ENCODE measurements around the gene DDAH1.

- TF ChIP-seq CTCF (conservative IDR thresholded peaks at IDR 0.05; ENCODE audit: low read depth in 2 of 2), result no peak
- no peak for TF ChIP-seq EZH2 (IDR thresholded peaks at IDR 0.05; ENCODE audit: low read depth, unreplicated experiment)
- no peak for TF ChIP-seq REST (IDR thresholded peaks at IDR 0.05; ENCODE audit: unreplicated experiment)
- TF ChIP-seq EZH2phosphoT487 (IDR thresholded peaks at IDR 0.05; ENCODE audit: unreplicated experiment), result no peak
- no peak for TF ChIP-seq ZNF114 (CRISPR knock-in tag; IDR thresholded peaks at IDR 0.05)
- TF ChIP-seq POLR2AphosphoS5 (IDR thresholded peaks at IDR 0.05; ENCODE audit: low read depth), result no peak
- no peak for TF ChIP-seq ZNF331 (CRISPR knock-in tag; IDR thresholded peaks at IDR 0.05; ENCODE audit: low read depth)
- TF ChIP-seq CREB1 (CRISPR knock-in tag; IDR thresholded peaks at IDR 0.05; ENCODE audit: low read depth), result no peak
- no peak for TF ChIP-seq ZNF462 (CRISPR knock-in tag; IDR thresholded peaks at IDR 0.05)
- TF ChIP-seq JUNB (IDR thresholded peaks at IDR 0.05; ENCODE audit: unreplicated experiment), result no peak
Observed at GRCh38 chr1:85454214-85454613, 10.7 kb downstream of the DDAH1 start.

Measured in GM23338 (cell line).